Measurements from ENCODE around the gene UBIAD1.
A peak's percentile ranks its signal among the peaks of the same experiment; 100 is the strongest.

UBIAD1 gene

DNA sequence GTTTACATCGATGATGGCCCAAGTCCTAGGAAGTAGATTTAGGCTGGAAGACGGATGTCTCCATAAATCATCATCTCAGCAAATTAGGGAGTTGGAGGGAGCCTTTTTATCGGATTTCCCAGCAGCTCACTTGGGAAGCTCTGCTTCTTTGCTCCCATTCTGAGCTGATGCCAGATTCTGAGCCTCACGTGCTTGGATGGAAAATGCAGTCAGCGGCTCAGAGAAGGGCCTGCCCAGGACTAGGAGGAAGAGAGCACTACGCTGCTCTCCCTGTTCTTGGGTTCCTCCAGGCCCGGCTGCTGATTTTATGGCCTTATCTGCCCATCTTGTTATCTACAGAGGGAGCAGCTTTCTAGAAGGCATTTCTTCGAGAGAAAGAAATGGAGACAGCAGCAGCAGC is 42.0 kb downstream of the UBIAD1 start:
- DNase-seq, result no peak

DNA sequence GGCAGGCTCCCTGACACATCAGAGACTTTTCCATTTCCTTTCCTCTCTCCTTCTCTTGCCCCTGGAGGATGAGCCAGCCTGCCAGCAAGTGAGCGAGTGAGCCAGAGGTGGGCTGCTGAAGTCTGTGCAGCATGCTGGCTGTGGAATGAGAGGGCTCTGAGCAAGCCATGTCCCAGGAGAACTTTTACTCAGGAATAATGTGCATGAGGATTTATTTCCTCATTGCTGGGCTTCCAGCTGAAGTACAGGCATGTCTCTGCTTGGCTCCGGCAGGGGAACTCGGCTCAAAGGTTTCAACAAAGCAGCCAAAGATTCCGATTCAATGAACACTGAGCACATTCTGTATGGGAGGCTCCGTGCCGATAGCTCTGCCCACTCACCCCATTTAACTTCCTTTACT is 43.7 kb downstream of the UBIAD1 start:
- no peak for DNase-seq

DNA sequence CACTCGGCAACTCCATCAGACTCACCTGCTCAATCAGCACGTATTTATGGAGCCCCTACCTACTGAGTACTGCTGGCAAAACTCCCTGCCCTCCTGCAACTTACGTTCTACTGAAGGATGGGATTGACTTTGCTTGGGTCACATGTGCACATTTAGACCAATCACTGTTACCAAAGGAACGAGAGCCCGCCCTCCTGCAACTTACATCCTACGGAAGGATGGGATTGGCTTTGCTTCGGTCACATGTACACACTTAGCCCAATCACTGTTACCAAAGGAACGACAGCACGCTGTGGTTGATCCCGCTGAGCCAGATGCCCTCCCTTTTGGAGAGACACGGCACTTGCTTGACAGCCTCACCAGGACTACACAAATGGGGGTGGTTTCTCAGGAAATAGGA is 46.0 kb downstream of the UBIAD1 start:
- DNase-seq, result no peak

DNA sequence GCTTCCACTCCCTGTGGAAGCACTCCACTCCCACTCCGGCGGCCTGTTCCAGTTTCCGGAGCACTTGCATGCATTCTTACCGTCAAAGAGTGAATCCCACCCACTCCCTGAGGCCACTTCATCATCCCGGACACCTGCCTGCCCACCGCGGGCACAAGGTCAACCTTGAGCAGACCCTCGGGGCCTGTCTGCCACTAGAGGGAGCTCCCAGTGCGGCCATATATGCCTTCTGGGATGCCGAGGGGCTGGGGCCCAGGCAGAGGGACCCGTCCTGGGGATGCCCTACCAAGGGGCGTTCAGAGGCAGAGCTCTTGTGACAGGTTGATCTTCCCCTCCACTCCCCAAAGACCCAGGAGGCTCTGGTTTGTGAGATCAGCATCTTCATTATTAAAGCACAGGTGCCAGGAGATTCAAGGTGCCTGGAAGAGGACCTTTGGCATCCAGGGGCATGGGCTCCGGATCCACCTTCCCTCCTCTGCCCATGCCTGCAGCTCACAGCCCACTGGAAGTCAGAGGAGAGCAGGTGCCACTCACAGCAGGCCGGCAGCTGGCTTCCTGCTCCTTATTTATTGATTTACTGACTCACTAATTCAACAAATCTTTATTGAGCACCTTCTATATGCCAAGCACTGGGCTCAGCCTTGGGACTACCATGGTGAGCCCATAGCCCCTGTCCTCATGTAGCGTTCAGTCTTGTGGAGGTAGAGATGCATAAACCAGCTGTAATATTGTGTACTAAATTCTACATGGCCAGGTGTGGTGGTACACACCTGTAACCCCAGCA is 47.3 kb downstream of the UBIAD1 start:
- DNase-seq, result peak in 4 of 6 experiments; percentile 5 to 20 (median 8)

DNA sequence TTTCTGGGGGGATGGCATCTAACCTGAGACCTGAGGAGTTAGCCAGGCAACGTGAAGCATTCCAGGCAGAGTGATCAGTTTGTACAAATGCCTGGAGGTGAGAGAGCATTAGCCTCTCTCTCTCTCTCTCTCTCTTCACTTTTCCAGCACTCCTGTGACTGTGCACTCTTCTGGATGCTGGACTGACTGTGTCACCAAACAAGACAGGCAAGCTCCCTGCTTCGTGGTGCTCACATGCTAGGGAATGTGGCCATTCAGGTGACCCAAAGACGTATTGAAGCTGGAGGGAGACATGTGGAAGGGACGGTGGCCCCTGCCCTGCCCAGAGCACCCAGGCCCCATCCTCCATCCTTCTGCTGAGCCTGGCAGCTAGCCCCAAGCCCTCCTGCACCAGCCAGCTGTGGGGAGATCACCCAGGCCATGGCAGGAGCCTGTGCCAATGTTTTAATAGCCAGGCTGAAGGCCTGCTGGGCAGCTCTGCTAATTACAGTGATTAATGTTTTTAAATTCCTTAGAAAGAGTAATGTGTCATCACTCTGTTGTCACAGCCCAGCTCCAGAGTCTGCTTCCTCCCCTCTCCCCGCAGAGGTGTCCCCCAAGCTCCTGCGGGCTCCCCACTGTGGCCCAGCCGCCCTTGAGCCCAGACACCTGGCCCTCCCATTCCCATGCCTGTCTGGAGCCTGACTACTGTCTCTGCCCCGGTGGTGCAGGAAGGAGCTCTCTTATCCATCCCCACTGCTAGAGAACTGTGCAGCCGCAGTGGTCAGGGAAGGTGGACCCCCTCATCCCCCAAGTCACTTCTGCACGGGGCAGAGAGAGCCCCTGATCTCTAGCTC is 48.9 kb downstream of the UBIAD1 start:
- no peak for DNase-seq

DNA sequence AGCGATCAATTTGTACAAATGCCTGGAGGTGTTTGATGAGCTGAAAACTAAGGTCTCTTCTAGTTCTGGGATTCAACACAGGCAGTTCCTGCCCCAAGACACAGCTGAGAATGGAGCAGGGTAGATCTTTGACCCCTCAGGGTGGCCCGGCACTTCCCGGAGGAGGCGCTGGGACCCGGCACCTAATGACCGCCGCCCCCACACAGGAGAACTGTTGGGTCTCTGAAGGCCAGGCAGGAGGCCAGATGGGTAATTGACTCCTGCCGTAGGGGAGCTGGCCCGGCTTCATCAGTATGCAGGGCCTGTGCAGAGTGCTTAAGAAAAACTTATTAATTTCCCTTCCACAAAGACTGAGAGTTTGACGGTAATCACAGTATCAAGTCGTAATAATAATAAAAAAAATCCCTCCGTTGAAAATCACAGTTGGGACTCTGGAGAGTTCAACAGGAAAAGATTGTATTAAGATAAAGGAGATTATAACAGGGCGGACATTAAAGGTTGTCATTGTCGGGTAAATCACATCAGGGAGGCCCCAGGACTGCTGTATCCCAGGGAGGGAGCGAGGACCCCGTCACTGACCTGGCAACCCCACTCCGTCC is 51.7 kb downstream of the UBIAD1 start:
- DNase-seq, result no peak

DNA sequence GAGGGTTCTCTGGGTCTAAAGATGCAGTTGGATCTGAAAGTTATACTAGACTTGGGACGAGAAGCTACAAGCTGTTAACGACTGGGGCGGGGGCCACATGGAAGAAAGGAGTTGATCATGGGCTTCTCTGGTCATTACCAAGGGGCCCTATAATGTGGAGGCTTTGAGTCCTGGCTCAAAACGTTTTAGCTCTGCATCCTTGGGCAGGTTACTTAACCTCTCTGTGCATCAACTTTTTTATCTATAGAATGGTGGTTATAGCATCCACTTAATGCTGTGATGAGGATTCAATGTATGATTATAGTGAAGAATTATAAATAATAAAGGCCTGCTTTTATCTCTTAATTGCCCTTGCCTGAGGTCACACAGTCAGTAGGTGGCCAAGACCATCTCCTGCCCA is 53.1 kb downstream of the UBIAD1 start:
- DNase-seq, result no peak

DNA sequence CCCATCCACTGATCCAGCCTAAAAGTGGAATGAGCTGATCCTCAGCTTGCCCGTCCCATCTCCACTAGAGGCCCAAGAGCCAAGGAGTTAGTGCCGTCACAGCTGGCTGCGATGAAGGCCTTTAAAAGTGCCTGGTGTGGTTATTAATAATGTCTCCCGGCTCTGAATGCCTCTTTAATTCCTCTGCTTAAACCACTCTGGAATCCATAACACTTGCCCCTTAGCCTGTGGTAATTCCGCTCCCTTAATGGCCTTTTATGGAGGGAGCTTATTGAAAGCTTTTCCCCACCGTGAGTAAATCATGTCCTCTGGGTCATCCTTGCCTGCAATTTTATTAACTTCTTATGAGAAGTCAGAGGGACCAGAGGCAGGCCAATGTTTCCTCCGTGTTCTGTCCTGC is 55.4 kb downstream of the UBIAD1 start:
- no peak for DNase-seq

DNA sequence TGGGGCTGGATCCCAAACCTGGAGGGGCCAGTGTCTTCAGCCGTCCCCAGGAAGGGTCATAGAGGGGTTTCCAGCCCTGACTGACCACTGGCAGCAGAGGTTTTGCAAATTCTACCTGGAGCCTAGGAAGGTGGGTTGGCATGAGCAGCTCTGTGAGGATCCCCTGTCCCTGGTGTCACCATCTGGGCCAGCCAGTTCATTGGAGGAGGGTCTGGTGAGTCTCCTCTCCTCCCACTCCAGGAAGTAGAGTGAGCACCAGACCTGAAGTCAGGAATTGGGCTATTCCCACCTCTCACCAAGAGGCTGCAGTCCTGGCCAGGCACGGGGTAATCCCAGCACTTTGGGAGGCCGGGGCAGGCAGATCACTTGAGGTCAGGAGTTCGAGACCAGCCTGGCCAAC is 57.4 kb downstream of the UBIAD1 start:
- no peak for DNase-seq

DNA sequence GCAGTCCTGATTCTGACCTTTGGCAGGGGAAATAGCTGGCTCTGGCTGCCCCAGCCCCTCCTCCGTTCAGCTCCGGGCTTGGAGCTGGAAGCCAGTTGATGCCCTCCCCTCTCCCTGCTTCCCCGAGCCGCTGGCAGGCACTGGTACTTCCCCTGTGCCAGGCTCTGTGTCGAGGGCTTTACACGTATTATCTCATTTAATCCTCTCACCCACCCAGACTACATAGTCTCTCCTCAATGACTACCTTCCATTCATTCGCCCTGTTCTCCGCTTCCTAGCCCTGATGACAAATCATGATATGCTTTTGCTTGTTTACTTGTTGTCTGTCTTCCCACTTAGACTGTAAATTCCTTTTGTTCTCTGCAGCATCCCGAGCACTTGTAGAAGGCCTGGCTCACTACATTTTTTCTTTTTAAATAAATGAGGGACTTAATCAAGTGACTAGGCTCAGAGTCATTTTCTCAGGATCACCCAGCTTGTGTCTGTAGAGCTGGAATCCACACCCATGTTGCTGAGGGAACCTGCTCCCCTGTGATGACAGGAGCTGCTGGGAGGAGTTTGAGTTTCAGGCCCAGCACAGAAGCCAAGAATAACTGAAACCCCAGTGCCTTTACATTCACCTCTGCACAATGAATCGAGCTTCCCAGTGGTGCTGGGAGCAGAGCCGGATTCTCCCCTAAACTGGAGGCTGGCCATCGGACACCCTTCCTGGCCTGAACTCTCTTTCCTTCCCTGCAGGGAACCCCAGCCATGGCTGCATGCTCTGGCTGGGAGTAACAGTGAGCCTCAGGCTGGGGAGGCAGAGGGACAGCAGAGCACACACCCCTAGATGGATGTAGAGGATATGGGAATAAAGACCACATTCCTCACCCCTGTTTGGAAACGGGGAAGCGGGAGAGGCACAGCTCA is 58.3 kb downstream of the UBIAD1 start:
- no peak for DNase-seq

DNA sequence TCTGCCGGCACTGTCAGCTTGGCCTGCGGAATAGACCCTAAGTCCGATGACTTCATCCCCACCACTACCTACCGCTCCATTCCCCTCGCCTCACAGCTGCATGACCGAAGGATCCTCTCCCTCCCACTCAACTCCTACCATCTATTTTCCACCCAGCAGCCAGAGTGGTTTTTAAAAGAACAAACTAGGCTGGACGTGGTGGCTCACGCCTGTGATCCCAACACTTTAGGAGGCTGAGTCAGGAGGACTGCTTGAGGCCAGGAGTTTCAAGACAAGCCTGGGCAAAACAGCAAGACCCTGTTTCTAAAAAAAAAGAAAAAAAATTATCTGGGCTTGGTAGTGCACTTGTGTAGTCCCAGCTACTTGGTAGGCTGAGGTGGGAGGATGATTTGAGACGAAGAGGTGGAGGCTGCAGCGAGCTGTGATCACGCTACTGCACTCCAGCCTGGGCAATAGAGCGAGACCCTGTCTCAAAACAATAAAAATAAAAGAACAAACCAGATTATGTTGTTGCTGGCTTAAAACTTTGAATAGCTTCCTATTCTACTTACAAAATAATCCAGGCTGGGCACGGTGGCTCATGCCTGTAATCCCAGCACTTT is 59.0 kb downstream of the UBIAD1 start:
- no peak for DNase-seq

DNA sequence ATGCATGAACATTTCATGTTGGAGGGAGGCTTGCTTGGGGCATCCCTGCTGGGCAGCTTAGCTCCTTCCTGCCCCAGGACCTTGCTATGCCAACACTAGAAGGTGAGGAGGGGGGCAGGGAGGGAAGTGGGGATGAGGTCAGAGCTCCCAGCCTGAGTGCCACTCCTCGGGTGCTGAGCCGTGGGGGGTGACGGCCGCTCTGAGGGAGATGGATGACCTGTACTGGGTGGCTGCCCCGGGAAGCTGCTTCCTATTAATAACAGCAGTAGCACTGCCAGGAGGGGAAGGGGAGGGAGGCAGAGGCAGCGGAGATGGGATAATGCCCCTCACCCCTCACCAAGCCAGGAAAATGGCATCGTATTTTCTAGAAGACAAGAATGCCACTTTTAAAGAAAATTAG is 60.6 kb downstream of the UBIAD1 start:
- no peak for DNase-seq

DNA sequence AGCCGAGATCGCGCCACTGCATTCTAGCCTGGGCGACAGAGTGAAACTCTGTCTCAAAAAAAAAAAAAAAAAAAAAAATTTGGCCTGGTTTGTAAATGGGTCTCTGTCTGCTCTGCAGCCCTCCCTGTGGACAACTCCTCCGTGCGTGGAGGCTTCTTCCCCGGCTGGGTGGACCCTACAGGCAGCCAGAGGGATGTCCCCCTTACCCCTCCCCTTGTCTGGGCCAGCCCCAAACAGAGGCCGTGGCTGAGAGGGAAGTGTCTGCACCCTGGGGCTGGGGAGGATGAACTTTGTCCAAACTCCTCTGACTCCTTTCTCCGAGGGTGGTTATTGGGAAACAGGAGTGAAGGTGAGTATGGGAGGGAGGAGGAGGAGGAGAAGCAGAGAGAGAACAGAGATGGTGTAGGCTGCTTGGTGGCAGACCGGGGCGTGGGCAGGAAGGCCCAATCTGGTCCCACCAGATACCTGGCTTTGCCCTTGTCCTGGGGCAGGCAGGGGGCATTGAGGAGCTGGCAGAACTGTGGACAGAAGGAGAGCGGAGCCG is 61.3 kb downstream of the UBIAD1 start:
- no peak for DNase-seq

DNA sequence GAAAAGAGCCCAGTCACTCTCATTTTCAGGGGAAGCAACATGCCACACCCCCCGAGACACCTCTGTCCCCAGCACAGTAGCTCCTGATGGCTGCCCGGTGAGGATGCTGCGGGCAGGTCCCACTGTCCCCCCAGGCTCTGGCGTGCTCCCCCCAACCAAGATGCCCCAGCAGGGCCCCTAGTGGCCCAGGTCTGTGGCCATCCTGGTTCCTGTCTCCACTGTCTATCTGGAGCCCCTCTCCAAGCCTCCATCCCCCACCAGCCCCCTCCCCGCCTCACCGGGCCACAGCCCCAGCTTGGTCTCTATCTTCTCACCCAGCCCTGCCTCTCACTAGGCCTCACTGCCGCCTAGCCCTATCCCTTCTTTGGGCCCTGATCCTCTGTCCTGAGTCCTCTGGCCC is 61.8 kb downstream of the UBIAD1 start:
- DNase-seq, result no peak

DNA sequence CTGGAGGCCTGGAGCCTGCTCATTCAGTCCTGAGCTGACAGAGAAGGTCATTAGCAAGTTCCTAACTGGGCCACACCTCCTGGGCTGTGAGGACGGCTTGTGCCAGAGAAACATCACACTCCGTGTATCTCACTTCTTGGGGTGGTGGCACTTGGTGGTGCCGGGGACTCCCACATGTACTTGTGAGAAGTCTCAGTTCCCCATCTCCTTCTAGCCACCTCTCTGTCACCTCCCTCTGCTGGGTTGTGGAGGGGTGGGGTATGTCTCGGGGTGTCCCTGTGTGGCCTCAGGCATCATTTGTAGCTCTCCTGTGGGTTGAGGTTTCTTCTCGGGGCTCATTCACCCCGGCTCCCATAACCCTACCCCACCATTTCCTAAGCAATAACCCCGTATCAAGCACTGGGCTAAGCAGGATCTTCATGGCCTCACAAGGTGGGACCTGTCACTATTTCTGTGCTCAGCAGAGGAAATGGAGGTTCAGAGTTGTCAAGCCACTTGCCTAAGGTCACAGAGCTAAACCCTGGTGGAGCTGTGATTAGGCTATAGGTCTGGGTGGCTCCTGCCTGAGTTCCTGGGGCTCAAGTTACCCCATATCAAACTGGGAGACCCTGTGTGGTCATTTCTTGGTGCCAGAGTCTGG is 62.5 kb downstream of the UBIAD1 start:
- no peak for DNase-seq

DNA sequence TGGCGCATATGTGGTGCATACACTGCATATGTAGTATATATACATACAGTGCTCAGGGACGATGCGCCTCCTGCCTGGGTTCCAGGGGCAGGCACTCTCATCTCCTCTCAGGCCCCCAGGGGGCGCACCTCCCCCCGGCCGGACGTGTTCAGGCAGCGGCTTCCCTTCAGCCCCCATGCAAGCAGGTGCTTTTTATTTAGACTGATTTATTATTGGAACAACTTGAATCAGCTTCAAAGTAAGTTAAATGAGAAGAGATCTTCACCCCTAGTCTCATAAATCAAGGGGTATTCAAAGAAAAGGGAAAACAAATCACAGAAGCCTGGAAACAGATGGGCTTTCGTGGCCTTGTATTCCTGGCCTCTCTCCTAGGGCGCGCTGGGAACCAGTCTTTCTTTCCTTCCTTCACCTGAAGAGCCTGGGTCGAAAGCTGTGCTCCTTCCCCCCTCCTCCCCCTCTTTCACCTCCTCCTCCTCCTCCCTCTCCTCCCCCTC is 64.6 kb downstream of the UBIAD1 start:
- DNase-seq, result peak; percentile 24 to 78 (median 60)

Data from stimulated activated naive CD4-positive, alpha-beta T cell (primary cell).